Skin epidermis (tissue), 12 donors: Measurements from ENCODE around the gene MSL3.

ENCODE experiments used
- H3K27ac ChIP-seq, 21 experiments: fragments of 200-600 bp; sonication (generic) in 11 of 21; one replicate each; pipeline ENCODE4 v1.5.0; 2020; ENCODE audit warnings: mild to moderate bottlenecking in 3 of 21, inconsistent platforms in 2 of 21, moderate library complexity in 2 of 21
- H3K4me3 ChIP-seq, 7 experiments: fragments of 200-600 bp; sonication (generic) in 2 of 7; one replicate each; pipeline ENCODE4 v1.5.0; 2020; ENCODE audit warnings: inconsistent platforms in 2 of 7, mild to moderate bottlenecking in 2 of 7, moderate library complexity in 1 of 7

The MSL3 gene

GRCh38 chrX:11758400-11759171, 549 bp downstream of the MSL3 start:
- Histone ChIP-seq H3K4me3 (peak overlapping the region; percentile 51 to 79 (median 64)), H3K27ac (peak overlapping the region; percentile 63 to 91 (median 83))

- Histone ChIP-seq H3K27ac (peak overlapping the region; percentile 63 to 91 (median 83)), H3K4me3 (peak overlapping the region; percentile 51 to 79 (median 64))
Measured at GRCh38 chrX:11759172-11759460, 1.1 kb downstream of the MSL3 start.

- H3K27ac ChIP-seq = peak overlapping the region in 19 of 21 experiments; percentile 18 to 90 (median 81)
- H3K4me3 ChIP-seq = peak overlapping the region; percentile 51 to 79 (median 64)
Measured at GRCh38 chrX:11759461-11760311, 1.6 kb downstream of the MSL3 start.

DNA sequence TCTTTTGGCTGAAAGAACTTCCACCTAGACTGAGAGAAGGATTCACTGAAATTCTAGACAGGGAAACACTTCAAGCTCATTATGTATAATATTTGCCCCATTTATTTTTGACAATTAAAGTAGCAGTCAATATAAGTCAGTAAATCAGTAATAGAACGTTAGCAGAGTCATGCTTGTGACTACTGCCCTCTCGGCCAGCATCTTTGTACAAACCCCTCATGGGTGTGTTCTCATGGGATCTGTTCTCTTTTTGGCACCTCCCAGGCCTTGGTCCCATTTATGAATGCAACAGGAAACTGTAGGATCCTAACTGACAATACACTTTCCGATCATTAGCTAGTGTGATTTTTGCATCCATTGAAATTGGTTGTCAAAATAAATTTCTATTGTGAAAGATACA, 2.9 kb downstream of the MSL3 start:
- H3K27ac ChIP-seq = peak overlapping the region in 9 of 21 experiments; percentile 53 to 90 (median 80)
- peak overlapping the region in 1 of 7 experiments; percentile 5 for H3K4me3 ChIP-seq

- Histone ChIP-seq H3K4me3 (no peak overlapping the region), H3K27ac (peak overlapping the region in 1 of 21 experiments; percentile 14)
Measured at GRCh38 chrX:11764602-11765067, 6.6 kb downstream of the MSL3 start.

GRCh38 chrX:11765449-11765848, 7.4 kb downstream of the MSL3 start:
- Histone ChIP-seq H3K4me3 (no peak overlapping the region), H3K27ac (no peak overlapping the region)

- Histone ChIP-seq H3K4me3 (no peak overlapping the region), H3K27ac (no peak overlapping the region)
Measured at GRCh38 chrX:11766487-11766886, 8.4 kb downstream of the MSL3 start.

DNA sequence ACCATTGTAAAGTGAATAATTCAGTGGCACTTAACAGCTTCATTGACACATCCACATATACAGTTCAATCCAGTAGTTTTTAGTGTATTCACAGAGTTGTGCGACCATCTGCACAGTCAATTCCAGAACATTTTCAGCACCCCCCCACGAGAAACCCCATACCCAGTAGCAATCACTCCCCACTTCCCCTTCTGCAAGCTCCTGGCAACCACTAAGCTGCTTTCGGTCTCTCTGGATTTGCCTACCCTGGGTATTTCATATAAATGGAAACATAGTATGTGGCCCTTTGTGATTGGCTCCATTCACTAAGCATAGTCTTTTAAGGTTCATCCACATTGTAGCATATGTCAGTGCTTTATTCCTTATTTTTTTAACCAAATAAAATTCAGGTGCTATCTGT, 10.0 kb downstream of the MSL3 start:
- H3K4me3 ChIP-seq = no peak overlapping the region
- no peak overlapping the region for H3K27ac ChIP-seq

DNA sequence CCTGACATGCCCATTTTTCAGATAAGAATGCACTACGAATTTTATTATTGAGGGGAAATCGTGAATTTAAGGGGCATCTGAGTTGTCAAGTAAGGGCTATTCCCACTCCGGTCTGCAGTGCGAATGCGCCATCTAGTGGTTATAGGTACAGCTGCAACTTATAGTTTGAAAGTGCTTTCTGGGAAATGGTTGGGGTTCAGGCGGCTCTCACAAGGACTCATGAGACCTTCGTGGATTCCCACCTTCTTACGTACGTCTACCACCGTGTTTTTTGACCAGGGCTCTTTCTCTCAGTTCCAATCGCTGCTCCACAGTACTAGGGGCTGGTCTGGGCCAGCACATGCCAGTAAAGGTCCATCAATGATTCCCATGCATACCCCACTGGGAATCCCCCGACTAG, 12.3 kb downstream of the MSL3 start:
- H3K27ac ChIP-seq = no peak overlapping the region
- H3K4me3 ChIP-seq = no peak overlapping the region

- Histone ChIP-seq H3K4me3 (no peak overlapping the region), H3K27ac (no peak overlapping the region)
Measured at GRCh38 chrX:11778230-11778629, 20.2 kb downstream of the MSL3 start.

GRCh38 chrX:11781133-11781532, 23.1 kb downstream of the MSL3 start:
- H3K27ac ChIP-seq = no peak overlapping the region
- H3K4me3 ChIP-seq = no peak overlapping the region

DNA sequence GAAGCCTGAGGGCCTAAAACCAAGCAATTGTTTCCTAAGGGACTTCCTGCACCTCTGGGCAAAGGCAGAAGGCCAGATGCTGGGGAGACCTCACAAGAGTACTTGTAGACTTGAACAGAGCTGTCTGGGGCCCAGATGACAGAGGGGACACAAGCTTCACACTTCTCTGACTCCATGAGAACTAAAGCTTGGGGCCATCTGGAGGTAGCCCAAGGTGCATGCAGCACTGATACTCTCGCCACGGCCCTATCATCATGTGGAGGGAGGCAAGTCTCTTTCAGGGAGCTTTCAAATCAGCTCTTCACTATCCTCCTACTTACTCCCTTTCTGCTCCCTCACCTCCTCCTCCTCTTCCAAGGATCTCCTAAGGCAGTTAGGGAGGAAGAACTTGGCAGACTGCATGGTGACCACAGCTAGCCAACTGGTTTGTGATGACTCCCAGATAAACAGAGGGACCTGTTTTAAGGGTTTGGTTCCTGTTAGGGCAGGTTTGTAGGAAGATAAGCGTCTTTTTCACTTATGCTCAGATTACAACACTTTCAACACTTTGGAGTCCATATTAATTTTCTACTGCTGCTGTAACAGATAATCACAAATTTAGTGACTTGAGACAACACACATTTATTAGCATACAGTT, 23.8 kb downstream of the MSL3 start:
- Histone ChIP-seq H3K27ac (no peak overlapping the region), H3K4me3 (no peak overlapping the region)

DNA sequence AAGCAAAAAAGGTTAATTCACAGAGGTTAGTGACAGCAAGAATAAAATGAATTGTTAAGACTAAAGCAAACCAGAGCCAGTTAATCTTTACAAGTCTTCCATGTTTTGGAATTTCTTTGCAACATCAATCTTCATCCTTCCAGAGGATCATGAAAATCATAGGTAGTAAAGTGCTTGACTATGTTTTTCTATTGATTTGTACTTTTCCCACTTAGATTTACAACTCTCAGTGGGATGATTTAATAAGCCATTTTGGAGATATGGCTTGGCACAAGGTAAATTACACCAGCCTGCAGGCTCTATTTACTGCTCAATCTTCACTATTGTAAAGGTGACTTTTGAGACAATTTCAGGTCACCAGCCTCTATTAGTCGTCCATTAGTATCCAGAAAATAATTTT, 26.5 kb downstream of the MSL3 start:
- no peak overlapping the region for H3K4me3 ChIP-seq
- no peak overlapping the region for H3K27ac ChIP-seq

- Histone ChIP-seq H3K4me3 (no peak overlapping the region), H3K27ac (no peak overlapping the region)
Measured at GRCh38 chrX:11786862-11787261, 28.8 kb downstream of the MSL3 start.

GRCh38 chrX:11787564-11787963, 29.5 kb downstream of the MSL3 start:
- Histone ChIP-seq H3K27ac (no peak overlapping the region), H3K4me3 (peak overlapping the region in 1 of 7 experiments; percentile 7)

DNA sequence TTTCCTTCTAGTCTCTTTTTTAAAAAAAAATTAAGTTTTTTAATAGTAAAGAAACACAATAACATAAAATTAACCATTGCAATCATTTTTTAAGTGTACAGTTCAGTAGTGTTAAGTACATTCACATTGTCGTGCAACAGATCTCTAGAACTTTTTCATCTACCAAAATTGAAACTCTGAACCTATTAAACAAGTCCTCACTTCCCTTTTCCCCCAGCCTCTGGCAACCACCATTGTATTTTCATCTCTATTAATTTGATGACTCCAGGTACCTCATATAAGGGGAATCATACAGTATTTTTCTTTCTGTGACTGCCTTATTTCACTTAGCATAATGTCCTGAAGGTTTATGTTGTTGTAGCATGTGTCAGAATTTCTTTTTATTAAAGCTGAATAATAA, 31.8 kb downstream of the MSL3 start:
- Histone ChIP-seq H3K27ac (no peak overlapping the region), H3K4me3 (no peak overlapping the region)

DNA sequence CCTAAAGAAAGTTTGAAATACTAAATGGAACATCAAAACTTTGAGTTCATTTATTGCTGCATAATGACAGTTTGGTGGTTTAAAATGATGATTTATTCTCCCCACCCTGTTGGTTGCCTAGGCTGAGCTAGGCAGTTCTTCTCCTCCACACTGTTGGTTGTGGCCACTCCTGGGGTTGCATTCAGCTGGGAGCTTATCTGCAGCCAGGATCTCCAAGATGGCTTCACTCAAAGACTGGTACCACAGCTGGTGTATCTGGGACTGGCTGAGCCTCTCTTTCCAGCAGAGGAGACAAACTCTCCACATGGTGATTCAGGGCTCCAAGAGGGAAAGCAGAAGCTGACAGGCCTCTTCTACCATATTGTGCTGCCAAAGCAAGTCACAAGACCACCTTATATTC, 33.1 kb downstream of the MSL3 start:
- Histone ChIP-seq H3K4me3 (no peak overlapping the region), H3K27ac (no peak overlapping the region)

GRCh38 chrX:11791537-11791936, 33.5 kb downstream of the MSL3 start:
- no peak overlapping the region for H3K27ac ChIP-seq
- no peak overlapping the region for H3K4me3 ChIP-seq

- H3K27ac ChIP-seq = peak overlapping the region in 1 of 21 experiments; percentile 42
- no peak overlapping the region for H3K4me3 ChIP-seq
Measured at GRCh38 chrX:11792461-11793421, 34.7 kb downstream of the MSL3 start.
